ENCODE results near the gene ZNF559.

ZNF559 gene

DNA sequence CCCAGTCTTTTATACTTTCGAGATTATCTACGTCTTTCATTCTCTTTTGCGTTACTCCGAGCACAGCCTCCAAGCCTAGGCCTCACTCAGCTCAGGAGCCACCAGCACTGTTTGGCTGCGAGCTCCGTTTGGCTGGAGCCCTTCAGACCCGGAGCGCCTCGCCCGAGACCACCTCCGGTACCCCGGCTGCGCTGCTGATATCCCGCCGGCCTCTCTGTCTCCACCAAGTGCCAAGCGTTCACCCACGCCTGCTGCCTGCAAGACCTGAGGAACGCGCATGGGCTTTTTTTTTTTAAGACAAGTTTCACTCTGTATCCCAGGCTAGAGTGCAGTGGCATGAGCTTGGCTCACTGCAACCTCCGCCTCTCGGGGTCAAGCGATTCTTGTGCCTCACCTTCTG, 24.7 kb downstream of the ZNF559 start:
- H3K4me1 ChIP-seq: no peaks in the 10 kb centered on the region
- H2AFZ ChIP-seq: no peak overlapping the region
- no peaks in the 10 kb centered on the region for H3K79me2 ChIP-seq
- H3K36me3 ChIP-seq (ENCODE audit: control insufficient read depth, insufficient read depth, low read length): peaks cover 15% of the 10 kb centered on the region
- TF ChIP-seq, protein P1, sequence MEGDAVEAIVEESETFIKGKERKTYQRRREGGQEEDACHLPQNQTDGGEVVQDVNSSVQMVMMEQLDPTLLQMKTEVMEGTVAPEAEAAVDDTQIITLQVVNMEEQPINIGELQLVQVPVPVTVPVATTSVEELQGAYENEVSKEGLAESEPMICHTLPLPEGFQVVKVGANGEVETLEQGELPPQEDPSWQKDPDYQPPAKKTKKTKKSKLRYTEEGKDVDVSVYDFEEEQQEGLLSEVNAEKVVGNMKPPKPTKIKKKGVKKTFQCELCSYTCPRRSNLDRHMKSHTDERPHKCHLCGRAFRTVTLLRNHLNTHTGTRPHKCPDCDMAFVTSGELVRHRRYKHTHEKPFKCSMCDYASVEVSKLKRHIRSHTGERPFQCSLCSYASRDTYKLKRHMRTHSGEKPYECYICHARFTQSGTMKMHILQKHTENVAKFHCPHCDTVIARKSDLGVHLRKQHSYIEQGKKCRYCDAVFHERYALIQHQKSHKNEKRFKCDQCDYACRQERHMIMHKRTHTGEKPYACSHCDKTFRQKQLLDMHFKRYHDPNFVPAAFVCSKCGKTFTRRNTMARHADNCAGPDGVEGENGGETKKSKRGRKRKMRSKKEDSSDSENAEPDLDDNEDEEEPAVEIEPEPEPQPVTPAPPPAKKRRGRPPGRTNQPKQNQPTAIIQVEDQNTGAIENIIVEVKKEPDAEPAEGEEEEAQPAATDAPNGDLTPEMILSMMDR (IDR thresholded peaks at IDR 0.05): no peak
- no peak overlapping the region for H3K9ac ChIP-seq
- H3K4me2 ChIP-seq (ENCODE audit: low read length): no peak overlapping the region
- H3K4me3 ChIP-seq (ENCODE audit: low read depth, low read length): no peak overlapping the region
- H3K27me3 ChIP-seq (ENCODE audit: control insufficient read depth, insufficient read depth, low read length): no peaks in the 10 kb centered on the region
- no peak overlapping the region for H3K27ac ChIP-seq
- H3K9me3 ChIP-seq (ENCODE audit: control insufficient read depth, low read length): peaks cover 24% of the 10 kb centered on the region

DNA sequence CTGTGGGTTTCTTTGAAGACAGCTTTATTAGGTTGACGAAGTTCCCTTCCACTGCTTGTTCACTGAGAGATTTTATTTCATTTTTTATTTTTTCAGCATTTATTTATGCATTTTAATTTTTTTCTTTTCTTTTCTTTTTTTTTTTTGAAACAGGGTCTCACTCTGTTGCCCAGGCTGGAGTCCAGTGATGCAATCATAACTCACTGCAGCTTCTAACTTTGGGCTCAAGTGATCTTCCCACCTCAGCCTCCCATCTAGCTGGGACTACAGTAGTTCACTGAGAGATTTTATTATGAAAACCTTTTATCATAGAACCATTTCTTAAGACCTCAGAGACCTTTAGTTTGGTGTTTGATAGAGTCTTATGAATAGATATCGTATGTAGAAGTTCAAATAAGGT, 28.5 kb downstream of the ZNF559 start:
- H3K27ac ChIP-seq: no peak overlapping the region
- no peak overlapping the region for H3K9ac ChIP-seq
- H2AFZ ChIP-seq: no peak overlapping the region
- no peaks in the 10 kb centered on the region for H3K79me2 ChIP-seq
- TF ChIP-seq, protein P1 (IDR thresholded peaks at IDR 0.05): no peak
- H3K9me3 ChIP-seq (ENCODE audit: control insufficient read depth, low read length): peaks cover 5% of the 10 kb centered on the region
- H3K4me2 ChIP-seq (ENCODE audit: low read length): no peak overlapping the region
- H3K36me3 ChIP-seq (ENCODE audit: control insufficient read depth, insufficient read depth, low read length): peaks cover 6% of the 10 kb centered on the region
- H3K4me3 ChIP-seq (ENCODE audit: low read depth, low read length): no peak overlapping the region
- no peaks in the 10 kb centered on the region for H3K4me1 ChIP-seq
- H3K27me3 ChIP-seq (ENCODE audit: control insufficient read depth, insufficient read depth, low read length): no peaks in the 10 kb centered on the region

DNA sequence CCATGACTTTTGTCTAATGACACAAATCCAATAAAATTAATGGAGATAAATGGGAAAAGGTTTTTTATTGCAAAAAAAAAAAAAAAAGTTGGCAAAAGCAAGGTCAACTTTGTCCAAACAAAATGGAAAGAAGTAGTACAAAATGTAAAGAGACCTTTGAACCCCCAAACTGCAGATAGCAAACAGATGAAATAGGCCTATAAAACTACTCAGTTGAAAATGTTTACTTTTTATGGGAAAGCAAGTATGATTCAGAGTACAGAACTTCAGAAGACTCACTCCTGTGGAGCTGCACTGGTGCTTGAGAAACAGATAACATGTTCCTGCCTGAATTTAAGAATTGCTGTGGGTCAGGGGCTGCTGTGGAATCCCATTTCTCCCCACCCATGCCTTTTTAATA, 29.0 kb downstream of the ZNF559 start:
- Histone ChIP-seq H3K9ac (no peak overlapping the region), H3K9me3 (ENCODE audit: control insufficient read depth, low read length) (peaks cover 3% of the 10 kb centered on the region), H3K79me2 (no peaks in the 10 kb centered on the region), H3K4me2 (ENCODE audit: low read length) (no peak overlapping the region), H2AFZ (no peak overlapping the region), H3K36me3 (ENCODE audit: control insufficient read depth, insufficient read depth, low read length) (peaks cover 9% of the 10 kb centered on the region), H3K4me1 (no peaks in the 10 kb centered on the region), H3K27me3 (ENCODE audit: control insufficient read depth, insufficient read depth, low read length) (no peaks in the 10 kb centered on the region), H3K4me3 (ENCODE audit: low read depth, low read length) (no peak overlapping the region), H3K27ac (no peak overlapping the region)
- TF ChIP-seq, protein P1 (IDR thresholded peaks at IDR 0.05): no peak

DNA sequence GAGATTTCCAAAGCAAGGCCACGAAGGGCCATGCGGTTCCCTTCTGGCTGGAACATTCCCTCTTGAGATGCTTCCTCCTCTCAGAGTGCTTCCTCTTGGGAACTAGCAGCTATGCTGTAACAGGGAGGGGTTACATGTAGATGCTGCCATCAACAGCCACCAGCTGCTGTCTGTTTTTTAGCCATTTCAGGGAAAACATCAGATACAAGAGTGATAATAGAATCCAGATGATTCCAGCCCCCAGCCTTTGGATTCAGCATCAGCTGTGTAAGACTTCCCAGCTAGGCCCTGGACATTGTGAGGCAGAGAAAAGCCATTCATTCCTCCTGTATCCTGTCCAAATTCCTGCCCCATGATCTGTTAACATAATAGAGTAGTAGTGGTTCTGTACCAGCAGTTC, 30.7 kb downstream of the ZNF559 start:
- Histone ChIP-seq H3K36me3 (ENCODE audit: control insufficient read depth, insufficient read depth, low read length) (peaks cover 4% of the 10 kb centered on the region), H3K79me2 (no peaks in the 10 kb centered on the region), H3K27me3 (ENCODE audit: control insufficient read depth, insufficient read depth, low read length) (no peaks in the 10 kb centered on the region), H3K4me2 (ENCODE audit: low read length) (no peak overlapping the region), H3K9me3 (ENCODE audit: control insufficient read depth, low read length) (no peaks in the 10 kb centered on the region), H3K4me3 (ENCODE audit: low read depth, low read length) (no peak overlapping the region), H3K27ac (no peak overlapping the region), H3K9ac (no peak overlapping the region), H2AFZ (no peak overlapping the region), H3K4me1 (no peaks in the 10 kb centered on the region)
- TF ChIP-seq, protein P1 (IDR thresholded peaks at IDR 0.05): no peak

DNA sequence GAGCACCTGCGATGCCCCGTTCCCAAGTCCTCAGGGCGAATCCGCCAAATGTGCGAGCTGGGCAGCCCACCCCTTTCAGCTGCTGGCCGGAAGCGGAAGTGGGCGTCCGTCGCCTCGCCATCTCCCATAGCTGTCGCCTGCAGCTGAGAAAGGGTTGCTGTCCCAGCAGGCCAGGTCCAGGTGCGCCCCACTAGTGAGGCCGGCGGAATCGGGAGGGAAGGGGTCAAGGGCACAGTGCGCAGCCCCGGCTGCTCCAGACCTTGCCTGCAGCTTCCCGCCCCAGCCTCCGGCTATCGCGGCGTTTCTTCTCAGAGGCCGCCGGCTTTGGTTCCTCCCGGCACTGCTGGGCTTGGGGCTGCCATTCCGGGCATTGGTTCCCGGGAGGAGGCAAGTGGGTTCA, 38.9 kb downstream of the ZNF559 start, which contains the start of gene ZNF177:
TSS of gene ZNF177 (plus strand) at position 109 of the 400 bp plus-strand sequence. CDS start 15,299 bp downstream, outside the sequence.
- H3K36me3 ChIP-seq (ENCODE audit: control insufficient read depth, insufficient read depth, low read length): peaks cover 2% of the 10 kb centered on the region
- peaks cover 4% of the 10 kb centered on the region for H3K9me3 ChIP-seq (ENCODE audit: control insufficient read depth, low read length)
- no peak within 1 kb of the TSS for H2AFZ ChIP-seq
- peak within 1 kb of the TSS; percentile 22 for H3K4me3 ChIP-seq (ENCODE audit: low read depth, low read length)
- H3K27me3 ChIP-seq (ENCODE audit: control insufficient read depth, insufficient read depth, low read length): no peaks in the 10 kb centered on the region
- H3K27ac ChIP-seq: no peak within 1 kb of the TSS
- no peaks in the 10 kb centered on the region for H3K79me2 ChIP-seq
- TF ChIP-seq, protein P1 (IDR thresholded peaks at IDR 0.05): no peak
- no peak within 1 kb of the TSS for H3K9ac ChIP-seq
- H3K4me2 ChIP-seq (ENCODE audit: low read length): peak within 1 kb of the TSS; percentile 38
- no peaks in the 10 kb centered on the region for H3K4me1 ChIP-seq
